ENCODE data around the gene TDRKH. TPM values are rescaled to one million over a fixed set of nuclear protein-coding genes. Genes with fewer than 3 reads are reported as not detected.
A peak's percentile ranks its signal among the peaks of the same experiment; 100 is the strongest.

The TDRKH gene
- total and polyA plus RNA-seq, 2 of the 13 experiments (the other 11 are each of a cell fraction or from before 2014, with no cell fraction given): 3.9 to 5.4 TPM

DNA sequence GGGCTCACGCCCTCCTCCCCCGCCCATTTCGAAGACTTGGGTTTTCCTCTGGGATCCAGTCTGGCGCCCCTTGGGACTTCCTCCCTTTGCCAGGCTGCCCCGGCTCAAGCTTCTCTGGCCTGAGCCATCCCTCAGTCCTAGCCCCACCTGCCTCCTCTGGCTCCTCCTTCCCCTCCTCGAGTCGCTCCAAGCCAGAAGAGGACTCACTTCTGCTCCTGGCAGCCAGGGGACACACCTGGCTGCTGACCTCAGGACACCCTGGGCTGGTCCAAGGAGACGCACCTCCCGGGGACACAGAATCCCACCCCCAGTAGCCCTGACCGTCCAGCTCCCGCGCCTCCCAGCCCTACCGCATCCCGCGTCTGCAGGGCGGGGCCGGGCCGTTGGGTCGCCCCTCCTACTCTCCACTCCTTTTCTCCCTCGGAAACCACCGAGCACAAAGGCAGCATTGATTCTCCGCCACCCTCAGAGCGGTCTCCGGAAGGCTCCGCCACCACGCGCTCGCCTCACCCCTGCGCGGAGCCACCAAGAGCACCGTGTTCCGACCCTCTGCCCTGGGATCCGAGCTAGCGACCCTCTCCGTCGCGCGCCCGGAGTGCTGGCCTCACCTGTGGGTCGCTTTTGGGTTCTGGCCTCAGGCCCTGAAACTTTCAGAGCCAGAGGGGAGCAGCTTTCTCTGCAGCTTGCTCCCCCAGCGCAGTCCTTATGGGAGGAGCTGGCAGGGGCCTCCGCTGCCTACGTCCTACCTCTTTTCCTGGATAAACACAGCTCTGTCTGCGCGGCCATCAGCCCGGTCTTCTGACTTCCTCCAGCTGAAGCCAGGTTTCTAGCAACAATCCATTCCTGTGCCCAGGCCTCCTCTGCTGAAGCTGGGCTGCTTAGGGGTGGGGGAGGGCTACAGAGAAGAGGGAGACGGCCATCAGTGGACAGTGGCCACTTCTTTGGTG, 49.4 kb upstream of the TDRKH start, which contains the start of gene C2CD4D (continued):
- TF ChIP-seq AKNA (CRISPR knock-in tag; IDR thresholded peaks at IDR 0.05; ENCODE audit: borderline replicate concordance): no peak
- no peak for TF ChIP-seq KIAA2018 (CRISPR knock-in tag; IDR thresholded peaks at IDR 0.05; ENCODE audit: borderline replicate concordance)
- TF ChIP-seq ZNF337 (CRISPR knock-in tag; IDR thresholded peaks at IDR 0.05; ENCODE audit: borderline replicate concordance, low read depth): no peak
- no peak for TF ChIP-seq ZNF546 (CRISPR knock-in tag; conservative IDR thresholded peaks at IDR 0.05)
- peak; percentile 64; the same call in 1 of the 2 replicates for TF ChIP-seq TAF1 (CRISPR knock-in tag; IDR thresholded peaks at IDR 0.05)
- TF ChIP-seq IKZF1 (IDR thresholded peaks at IDR 0.05): no peak
- TF ChIP-seq ZNF251 (CRISPR knock-in tag; IDR thresholded peaks at IDR 0.05): no peak
- no peak for TF ChIP-seq ZSCAN29 (CRISPR knock-in tag; conservative IDR thresholded peaks at IDR 0.05)
- no peak for TF ChIP-seq KLF9 (CRISPR knock-in tag; IDR thresholded peaks at IDR 0.05; ENCODE audit: low read depth)
- TF ChIP-seq ZNF382 (CRISPR knock-in tag; IDR thresholded peaks at IDR 0.05; ENCODE audit: borderline replicate concordance): no peak
- TF ChIP-seq, protein P1, sequence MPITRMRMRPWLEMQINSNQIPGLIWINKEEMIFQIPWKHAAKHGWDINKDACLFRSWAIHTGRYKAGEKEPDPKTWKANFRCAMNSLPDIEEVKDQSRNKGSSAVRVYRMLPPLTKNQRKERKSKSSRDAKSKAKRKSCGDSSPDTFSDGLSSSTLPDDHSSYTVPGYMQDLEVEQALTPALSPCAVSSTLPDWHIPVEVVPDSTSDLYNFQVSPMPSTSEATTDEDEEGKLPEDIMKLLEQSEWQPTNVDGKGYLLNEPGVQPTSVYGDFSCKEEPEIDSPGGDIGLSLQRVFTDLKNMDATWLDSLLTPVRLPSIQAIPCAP (CRISPR knock-in tag; IDR thresholded peaks at IDR 0.05; ENCODE audit: low read depth): no peak
- TF ChIP-seq, protein P2, sequence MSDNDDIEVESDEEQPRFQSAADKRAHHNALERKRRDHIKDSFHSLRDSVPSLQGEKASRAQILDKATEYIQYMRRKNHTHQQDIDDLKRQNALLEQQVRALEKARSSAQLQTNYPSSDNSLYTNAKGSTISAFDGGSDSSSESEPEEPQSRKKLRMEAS (IDR thresholded peaks at IDR 0.05): peak; percentile 56
- no peak for TF ChIP-seq ZNF234 (CRISPR knock-in tag; conservative IDR thresholded peaks at IDR 0.05)
- TF ChIP-seq MAFK (conservative IDR thresholded peaks at IDR 0.05 in 1 of 2, IDR thresholded peaks at IDR 0.05 in 1 of 2; ENCODE audit: low read length in 2 of 2): no peak
